Activated CD8-positive, alpha-beta memory T cell treated with anti-CD3 and anti-CD28 coated beads, Interleukin-2, amount 10 ng/mL, durations not matched to agents 7 days and 5 days (primary cell): Measurements from ENCODE around the gene PRPF6. TPM values are rescaled to one million over a fixed set of nuclear protein-coding genes. Genes with fewer than 3 reads are reported as not detected.

Source experiments
- ATAC-seq: fragments of 150-1000 bp; cut with Tn5 transposase; one replicate; pipeline ENCODE4 v1.10.0; 2021; ENCODE audit warnings: moderate library complexity
- CTCF ChIA-PET: fragments of 350-600 bp; sonication (Branson Sonifier 250); formaldehyde crosslinking; loops from one replicate; lab custom pipeline; 2021; ENCODE audit warnings: antibody characterized with exemption; lab: Charles Lee
- DNase-seq: peaks from one replicate; pipeline ENCODE4 v3.0.0-alpha.2; 2020
- H3K27ac Mint-ChIP-seq: one replicate; pipeline ENCODE4 v1.8.0; 2021; ENCODE audit warnings: mild to moderate bottlenecking, mixed read lengths
- H3K27me3 Mint-ChIP-seq: one replicate; pipeline ENCODE4 v1.8.0; 2021; ENCODE audit warnings: mixed read lengths
- H3K36me3 Mint-ChIP-seq: one replicate; pipeline ENCODE4 v1.8.0; 2021; ENCODE audit warnings: mild to moderate bottlenecking, mixed read lengths
- H3K4me1 Mint-ChIP-seq: one replicate; pipeline ENCODE4 v1.8.0; 2021; ENCODE audit warnings: mixed read lengths
- H3K4me3 Mint-ChIP-seq: one replicate; pipeline ENCODE4 v1.8.0; 2021; ENCODE audit warnings: mild to moderate bottlenecking, moderate library complexity, mixed read lengths
- H3K9me3 Mint-ChIP-seq: one replicate; pipeline ENCODE4 v1.8.0; 2022; ENCODE audit warnings: low read depth, mixed read lengths
- total RNA-seq, 2 experiments: library from RNA; stranded (reverse); gene quantifications; one replicate each; pipeline ENCODE4 v1.2.3, GENCODE V29; 2021

PRPF6 gene
- total RNA-seq, 2 experiments from 2014 or later, result 77.5 to 80.6 TPM

DNA sequence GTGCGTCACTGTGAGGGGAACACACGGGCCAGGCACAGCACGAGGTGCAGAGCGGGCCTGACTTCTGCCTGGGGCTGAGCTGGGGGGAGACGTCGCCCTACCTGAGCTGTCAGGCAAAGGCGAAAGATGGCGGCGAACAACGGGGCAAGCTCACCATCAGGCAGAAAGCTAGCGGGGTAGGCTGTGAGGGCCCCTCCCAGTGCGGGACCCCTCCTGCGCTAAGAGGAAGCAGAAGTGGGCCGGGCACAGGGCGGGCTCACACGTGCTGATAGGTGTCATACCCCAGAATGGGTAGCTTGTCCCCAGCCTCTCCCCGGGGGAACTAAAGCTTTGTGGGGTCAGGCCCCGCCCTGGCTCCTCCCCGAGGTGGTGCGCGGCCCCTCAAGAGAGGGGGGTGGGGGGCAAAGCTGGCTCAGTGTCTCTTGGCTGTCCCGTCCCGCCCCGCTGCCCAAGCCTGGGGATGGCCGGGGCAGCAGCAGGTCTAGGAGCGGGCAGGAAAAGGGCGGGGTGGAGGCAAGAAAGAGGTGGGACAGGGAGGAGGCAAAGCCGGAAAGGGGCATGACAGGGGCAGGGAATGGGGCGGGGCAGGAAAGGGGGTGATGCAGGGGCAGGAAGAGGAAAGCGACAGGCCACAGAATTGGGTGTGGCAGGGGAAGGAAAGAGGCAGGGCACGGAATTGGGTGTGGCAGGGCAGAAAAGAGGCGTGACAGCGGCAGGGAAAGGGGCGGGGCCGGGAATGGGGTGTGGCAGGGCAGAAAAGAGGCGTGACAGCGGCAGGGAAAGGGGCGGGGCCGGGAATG, 39.5 kb upstream of the PRPF6 start:
- Mint-ChIP-seq H3K4me1 (peaks cover 12% of the 10 kb centered on the region), H3K27ac (peak overlapping the region; percentile 85), H3K4me3 (no peak overlapping the region), H3K36me3 (peaks cover 16% of the 10 kb centered on the region), H3K27me3 (no peaks in the 10 kb centered on the region), H3K9me3 (no peaks in the 10 kb centered on the region)
- CTCF ChIA-PET, result interaction anchor here (0.6 to 1.7 kb wide), 5 partner anchors 20 to 445 kb away, joined by 3 to 5 read pairs (median 3); no protein-coding TSS in a partner anchor
- peak; percentile 96 for DNase-seq
- peak; percentile 90 for ATAC-seq

DNA sequence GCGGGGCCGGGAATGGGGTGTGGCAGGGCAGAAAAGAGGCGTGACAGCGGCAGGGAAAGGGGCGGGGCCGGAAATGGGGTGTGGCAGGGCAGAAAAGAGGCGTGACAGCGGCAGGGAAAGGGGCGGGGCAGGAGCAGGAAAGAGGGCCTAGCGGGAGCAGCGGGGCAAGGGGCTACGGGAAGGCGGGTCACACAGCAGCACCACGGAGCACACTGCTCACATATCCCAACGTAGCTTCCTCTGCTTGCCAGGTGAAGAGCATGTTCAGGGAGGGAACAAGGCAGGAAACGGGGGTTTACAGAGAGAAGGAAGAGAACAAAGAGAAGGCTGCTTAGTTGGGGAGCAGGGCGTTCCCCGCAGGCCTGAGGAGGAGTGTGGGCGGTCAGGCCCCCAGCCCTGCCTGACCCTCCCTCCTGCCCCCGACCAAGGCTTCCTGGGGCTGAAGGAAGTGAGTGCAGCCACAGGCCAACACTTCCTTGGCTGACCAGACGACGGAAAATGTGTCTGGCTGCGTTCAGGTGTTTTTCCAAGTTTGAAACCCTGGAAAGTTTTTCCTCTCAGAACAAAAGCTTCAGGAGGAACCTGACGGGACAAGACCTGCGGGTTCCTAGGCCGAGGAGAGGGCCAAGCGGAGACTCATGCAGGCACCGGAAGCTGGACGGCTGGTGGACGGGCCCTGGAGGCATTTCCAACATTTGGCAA, 38.5 kb upstream of the PRPF6 start:
- H3K4me3 Mint-ChIP-seq, result no peak overlapping the region
- no peaks in the 10 kb centered on the region for H3K9me3 Mint-ChIP-seq
- H3K27me3 Mint-ChIP-seq, result no peaks in the 10 kb centered on the region
- CTCF ChIA-PET, result interaction anchor here (1.1 kb wide), 1 partner anchor 79 kb away, joined by 3 read pairs; no protein-coding TSS in a partner anchor
- peaks cover 17% of the 10 kb centered on the region for H3K4me1 Mint-ChIP-seq
- H3K36me3 Mint-ChIP-seq, result peaks cover 15% of the 10 kb centered on the region
- peak; percentile 78 for DNase-seq
- H3K27ac Mint-ChIP-seq, result peak overlapping the region; percentile 86
- no peak for ATAC-seq

- Mint-ChIP-seq H3K9me3 (no peaks in the 10 kb centered on the region), H3K36me3 (peaks cover 11% of the 10 kb centered on the region), H3K27me3 (no peaks in the 10 kb centered on the region), H3K4me3 (no peak overlapping the region), H3K4me1 (peaks cover 24% of the 10 kb centered on the region), H3K27ac (peak overlapping the region; percentile 86)
- CTCF ChIA-PET, result interaction anchor here (1.1 kb wide), 1 partner anchor 79 kb away, joined by 3 read pairs; no protein-coding TSS in a partner anchor
- DNase-seq, result no peak
- ATAC-seq, result no peak
These were observed 37.7 kb upstream of the PRPF6 start for GRCh38 chr20:63942969-63943807.

- CTCF ChIA-PET, result no interaction called here
- Mint-ChIP-seq H3K27ac (no peak overlapping the region), H3K4me1 (peaks cover 30% of the 10 kb centered on the region), H3K36me3 (peaks cover 11% of the 10 kb centered on the region), H3K4me3 (no peak overlapping the region), H3K9me3 (no peaks in the 10 kb centered on the region), H3K27me3 (no peaks in the 10 kb centered on the region)
- no peak for ATAC-seq
- no peak for DNase-seq
These were observed 37.2 kb upstream of the PRPF6 start for GRCh38 chr20:63943808-63944077.

DNA sequence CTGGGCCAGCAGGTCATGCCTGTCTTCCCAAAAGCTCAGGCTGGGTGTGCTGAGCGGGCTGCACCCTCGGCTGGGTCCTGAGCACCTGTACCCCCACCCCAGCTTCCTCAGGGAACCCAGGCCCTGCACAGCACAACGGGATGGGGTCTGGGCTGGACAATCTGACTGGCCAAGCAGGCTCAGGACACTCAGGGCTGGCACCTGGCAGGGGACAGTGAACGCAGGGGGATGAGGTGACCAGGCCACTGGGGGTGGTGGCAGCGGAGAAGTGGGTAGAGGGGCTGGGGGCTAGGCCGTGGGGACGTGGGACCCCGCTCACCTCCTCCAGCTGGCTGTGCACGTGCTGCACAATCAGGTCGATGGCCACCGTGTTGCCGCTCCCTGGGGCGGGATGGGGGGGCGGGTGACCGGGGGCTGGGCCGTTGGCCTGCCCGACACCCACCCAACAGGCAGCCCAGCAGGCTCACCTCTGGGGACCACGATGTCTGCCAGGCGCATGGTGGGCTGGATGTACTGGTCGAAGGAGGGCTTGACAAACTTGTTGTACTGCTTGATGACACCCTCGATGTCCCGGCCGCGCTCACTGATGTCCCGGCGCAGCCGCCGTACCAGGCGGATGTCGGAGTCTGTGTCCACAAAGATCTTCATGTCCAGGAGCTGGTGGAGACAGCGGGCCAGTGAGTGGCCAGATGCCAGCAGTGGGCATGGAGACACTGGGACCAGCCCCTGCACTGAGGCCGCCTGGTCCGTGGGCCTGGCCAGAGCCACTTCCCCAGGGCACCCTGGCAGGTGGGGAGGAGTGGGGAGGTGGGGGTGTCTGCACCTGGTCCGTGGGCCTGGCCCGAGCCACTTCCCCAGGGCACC, 36.6 kb upstream of the PRPF6 start:
- ATAC-seq (no peak), DNase-seq (no peak)
- Mint-ChIP-seq H3K27me3 (no peaks in the 10 kb centered on the region), H3K4me1 (peaks cover 35% of the 10 kb centered on the region), H3K4me3 (no peak overlapping the region), H3K27ac (no peak overlapping the region), H3K9me3 (no peaks in the 10 kb centered on the region), H3K36me3 (peaks cover 11% of the 10 kb centered on the region)
- CTCF ChIA-PET, result no interaction called here

DNA sequence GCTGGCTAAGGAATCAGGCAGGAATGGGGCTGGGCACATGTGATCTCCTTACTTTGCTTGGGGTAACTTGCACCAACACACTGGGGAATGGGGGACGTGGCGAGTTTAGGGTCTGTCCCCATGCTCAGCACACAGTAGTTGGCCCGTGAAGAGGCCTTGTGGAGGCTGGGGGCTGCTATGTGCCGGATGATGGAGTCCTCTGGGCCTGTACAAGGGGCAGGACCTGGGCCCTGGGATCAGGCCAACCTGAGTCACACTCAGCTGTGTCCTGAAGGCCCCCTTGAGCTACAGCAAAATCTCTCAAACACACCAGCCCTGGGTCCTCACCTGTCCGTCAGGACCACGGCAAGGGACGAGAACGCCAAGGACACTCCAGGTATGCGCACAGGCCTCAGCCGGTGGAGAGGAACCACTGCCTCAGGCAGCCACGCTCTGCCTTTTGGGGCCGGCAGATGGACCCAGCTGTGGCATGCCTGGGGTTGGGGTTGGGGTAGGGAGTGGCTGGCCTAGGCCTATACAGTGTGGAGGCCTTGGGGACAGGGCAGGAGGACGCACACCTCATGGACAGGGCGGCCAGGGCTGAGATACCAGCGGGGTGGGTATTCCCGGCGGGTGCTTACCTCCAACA, 35.8 kb upstream of the PRPF6 start:
- CTCF ChIA-PET, result no interaction called here
- H3K4me1 Mint-ChIP-seq, result peaks cover 41% of the 10 kb centered on the region

GRCh38 chr20:63945921-63946920, 34.7 kb upstream of the PRPF6 start:
- Mint-ChIP-seq H3K4me1 (peaks cover 38% of the 10 kb centered on the region), H3K9me3 (no peaks in the 10 kb centered on the region), H3K27me3 (no peaks in the 10 kb centered on the region), H3K4me3 (no peak overlapping the region), H3K36me3 (peaks cover 4% of the 10 kb centered on the region), H3K27ac (no peak overlapping the region)
- CTCF ChIA-PET, result no interaction called here
- ATAC-seq, result no peak
- DNase-seq, result no peak

More for the DNA sequence above, 35.8 kb upstream of the PRPF6 start:
- no peaks in the 10 kb centered on the region for H3K9me3 Mint-ChIP-seq
- peaks cover 9% of the 10 kb centered on the region for H3K36me3 Mint-ChIP-seq
- no peak overlapping the region for H3K4me3 Mint-ChIP-seq
- DNase-seq (no peak), ATAC-seq (no peak)
- H3K27ac Mint-ChIP-seq, result no peak overlapping the region
- no peaks in the 10 kb centered on the region for H3K27me3 Mint-ChIP-seq

DNA sequence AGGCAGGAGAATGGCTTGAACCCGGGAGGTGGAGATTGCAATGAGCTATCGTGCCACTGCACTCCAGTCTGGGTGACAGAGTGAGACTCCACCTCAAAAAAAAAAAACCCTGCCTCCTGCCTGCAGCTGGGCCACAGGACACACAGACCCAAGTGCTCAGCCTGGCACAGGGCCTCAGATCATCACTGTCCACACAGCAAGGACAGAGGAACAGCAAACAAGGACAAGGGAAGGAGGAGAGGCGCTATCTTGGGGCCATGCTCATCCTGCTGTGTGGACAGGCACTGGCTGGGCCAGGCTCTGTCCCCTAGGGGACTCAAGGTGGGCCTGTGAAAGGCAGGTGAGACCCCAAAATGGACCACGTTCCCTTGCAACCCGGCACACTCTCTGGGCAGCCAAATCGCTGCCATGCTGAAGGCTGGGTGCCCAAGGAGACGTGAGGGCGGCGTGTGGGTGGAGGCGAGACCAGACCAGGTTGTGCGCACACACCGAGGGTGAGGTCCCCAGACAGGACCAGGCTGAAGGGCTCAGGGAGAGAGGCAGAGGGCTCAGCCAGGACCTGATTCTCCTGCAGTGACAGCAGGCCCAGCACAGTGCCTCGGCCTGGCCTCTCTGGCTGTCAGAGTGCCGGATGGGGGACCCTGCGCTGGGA, 33.8 kb upstream of the PRPF6 start:
- DNase-seq (no peak), ATAC-seq (no peak)
- Mint-ChIP-seq H3K4me3 (no peak overlapping the region), H3K27me3 (no peaks in the 10 kb centered on the region), H3K27ac (peak overlapping the region; percentile 49), H3K36me3 (peaks cover 4% of the 10 kb centered on the region), H3K9me3 (no peaks in the 10 kb centered on the region), H3K4me1 (peaks cover 33% of the 10 kb centered on the region)
- CTCF ChIA-PET, result no interaction called here

- H3K36me3 Mint-ChIP-seq, result peaks cover 3% of the 10 kb centered on the region
- CTCF ChIA-PET, result no interaction called here
- H3K4me3 Mint-ChIP-seq, result peak overlapping the region; percentile 32
These were observed 33.1 kb upstream of the PRPF6 start for GRCh38 chr20:63947638-63948456.

DNA sequence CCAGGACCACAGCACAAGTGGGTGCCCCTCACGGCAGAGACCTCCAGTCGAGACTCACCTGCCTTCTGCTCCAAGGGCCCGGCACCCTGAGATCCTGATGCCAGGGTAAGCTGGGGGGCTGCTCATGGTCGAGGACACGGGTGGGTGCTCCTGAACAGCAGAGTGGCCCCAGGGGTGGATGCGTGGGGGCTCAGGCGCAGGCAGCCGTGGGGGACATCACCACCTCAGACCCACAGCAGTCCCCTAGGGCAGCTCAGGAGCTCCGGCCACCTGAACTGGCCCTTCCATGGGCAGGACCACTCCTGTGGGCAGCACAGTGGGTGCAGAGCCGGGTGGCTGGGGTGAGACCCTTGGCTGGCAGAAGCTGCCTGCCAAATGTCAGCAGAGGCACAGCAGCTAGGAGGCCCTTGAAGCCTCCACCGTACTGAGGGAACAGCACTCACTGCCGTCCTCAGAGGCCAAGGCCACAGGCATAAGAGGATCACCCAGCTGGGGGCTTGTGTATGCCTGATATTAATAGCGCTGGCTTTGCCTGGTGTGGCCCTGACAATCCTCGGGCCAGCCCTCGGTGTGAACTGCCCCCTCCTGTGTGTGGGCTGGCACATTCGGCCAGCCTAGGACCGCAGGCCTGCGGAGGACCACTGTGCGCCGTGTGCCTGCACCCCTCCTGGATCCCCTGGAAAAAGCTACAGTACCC, 30.1 kb upstream of the PRPF6 start:
- ATAC-seq, result no peak
- CTCF ChIA-PET, result interaction anchor here (0.9 to 1.6 kb wide), 2 partner anchors 88 to 412 kb away, joined by 3 to 9 read pairs; no protein-coding TSS in a partner anchor
- no peaks in the 10 kb centered on the region for H3K27me3 Mint-ChIP-seq
- H3K9me3 Mint-ChIP-seq, result no peaks in the 10 kb centered on the region
- no peak overlapping the region for H3K4me3 Mint-ChIP-seq
- peaks cover 49% of the 10 kb centered on the region for H3K4me1 Mint-ChIP-seq
- H3K27ac Mint-ChIP-seq, result no peak overlapping the region
- H3K36me3 Mint-ChIP-seq, result no peaks in the 10 kb centered on the region
- DNase-seq, result no peak

More at GRCh38 chr20:63947638-63948456, 33.1 kb upstream of the PRPF6 start:
- ATAC-seq, result peak; percentile 31
- H3K27me3 Mint-ChIP-seq, result no peaks in the 10 kb centered on the region
- H3K4me1 Mint-ChIP-seq, result peaks cover 30% of the 10 kb centered on the region
- peak overlapping the region; percentile 64 for H3K27ac Mint-ChIP-seq
- DNase-seq, result no peak
- H3K9me3 Mint-ChIP-seq, result no peaks in the 10 kb centered on the region
